GM19397 (cell line): ENCODE data around the gene SNAI3.

Experiments
- ATAC-seq: cut with Tn5 transposase; IDR thresholded peaks from one replicate; pipeline ENCODE4 v1.9.1; 2021; ENCODE audit warnings: mild to moderate bottlenecking, moderate library complexity; ENCODE audit not compliant: unreplicated experiment

SNAI3 gene

GRCh38 chr16:88706229-88706964 is 20.1 kb upstream of the SNAI3 start, which contains the start of the genes CTU2 and RNF166:
TSS of gene CTU2 (plus strand) at chr16:88706503. CDS start at chr16:88706531, 28 bp downstream.
TSS of gene RNF166 (minus strand) at chr16:88706408. CDS start at chr16:88706325, 83 bp downstream.
- ATAC-seq, result peak; percentile 64

GRCh38 chr16:88705801-88706228 is 19.5 kb upstream of the SNAI3 start:
- ATAC-seq, result peak; percentile 15

GRCh38 chr16:88705076-88705684 is 18.9 kb upstream of the SNAI3 start:
- no peak for ATAC-seq

DNA sequence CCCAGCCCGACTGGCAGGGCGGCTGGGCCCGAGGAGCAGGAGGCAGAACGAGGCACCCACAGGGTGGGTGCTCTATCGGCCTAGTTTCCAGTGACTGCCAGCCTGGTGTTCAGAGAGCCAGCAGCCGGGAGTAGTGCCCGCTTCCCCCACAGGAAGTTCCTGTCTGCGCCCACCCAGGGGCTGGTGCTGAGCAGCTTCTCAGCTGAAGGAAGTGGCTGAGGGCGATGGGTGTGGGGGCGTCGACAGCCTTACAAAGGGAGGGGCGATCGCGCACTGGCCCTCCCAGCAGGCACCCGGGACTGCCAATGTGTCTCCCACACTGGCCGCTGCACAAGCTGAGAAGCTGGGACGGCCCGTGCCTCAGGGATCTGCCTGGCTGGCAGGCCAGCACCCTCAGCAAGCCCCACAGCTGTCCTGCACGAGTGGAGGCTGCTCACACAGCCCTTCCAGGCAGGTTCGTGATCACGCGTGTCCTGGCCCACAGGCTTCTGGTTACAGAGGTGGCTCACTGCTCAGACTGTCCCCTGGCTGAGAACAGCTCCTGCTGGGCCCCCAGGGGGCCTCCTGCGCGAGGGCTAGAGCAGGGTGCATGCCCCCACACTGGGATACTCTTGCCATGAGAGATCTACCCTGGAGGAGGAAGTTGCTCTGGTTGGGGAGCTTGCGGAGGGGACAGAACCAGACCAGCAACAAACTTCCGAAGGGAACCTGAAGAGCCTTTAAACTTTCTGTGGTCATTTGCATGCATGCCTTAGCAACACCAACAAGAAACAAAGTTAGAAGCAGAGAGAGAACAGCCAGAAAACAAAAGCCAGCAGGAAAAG is 17.4 kb upstream of the SNAI3 start:
- no peak for ATAC-seq

- ATAC-seq, result no peak
These were observed 16.3 kb upstream of the SNAI3 start for GRCh38 chr16:88702371-88703210.

- no peak for ATAC-seq
These were observed 15.5 kb upstream of the SNAI3 start for GRCh38 chr16:88701581-88702370.

DNA sequence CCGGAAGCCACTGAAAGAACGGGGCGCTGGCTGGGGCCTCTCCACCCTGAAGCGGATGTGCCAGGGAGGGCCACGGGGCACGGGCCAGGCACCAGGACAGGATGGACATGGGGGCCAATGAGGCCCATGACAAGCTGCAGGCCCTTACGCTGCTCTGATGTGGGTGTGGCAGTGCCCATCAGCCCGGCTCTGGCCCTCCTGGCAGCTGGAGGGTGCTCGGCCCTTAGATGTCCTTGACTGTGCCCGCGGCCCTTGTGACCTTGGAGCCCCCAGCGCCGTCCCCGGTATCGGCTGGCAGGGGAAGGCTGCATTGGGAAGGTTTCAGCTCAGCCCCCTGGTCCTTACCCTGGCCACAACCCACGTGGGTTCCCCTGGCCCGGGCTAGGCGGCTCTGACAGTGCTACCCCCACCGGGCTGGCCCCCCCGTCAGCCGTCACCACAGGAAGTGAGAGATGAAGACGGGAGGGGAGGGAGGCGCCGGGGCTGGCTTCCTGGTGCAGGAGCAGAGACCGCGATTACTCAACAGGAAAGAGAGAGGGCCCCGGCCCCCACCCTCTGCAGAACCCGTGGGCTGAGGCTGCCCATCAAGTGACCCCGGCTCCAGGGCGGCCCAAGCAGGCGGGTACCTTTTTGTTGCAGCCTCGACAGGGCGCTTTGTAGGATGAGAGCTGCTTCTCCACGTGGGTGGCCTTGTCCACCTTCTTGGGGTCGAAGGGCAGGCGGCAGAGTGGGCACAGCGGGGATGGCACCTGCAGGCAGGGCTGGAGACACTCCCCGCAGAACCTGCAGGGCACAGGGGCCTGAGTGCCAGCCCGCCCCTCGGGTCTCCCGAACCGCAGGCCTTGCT is 14.6 kb upstream of the SNAI3 start:
- ATAC-seq, result peak; percentile 59

DNA sequence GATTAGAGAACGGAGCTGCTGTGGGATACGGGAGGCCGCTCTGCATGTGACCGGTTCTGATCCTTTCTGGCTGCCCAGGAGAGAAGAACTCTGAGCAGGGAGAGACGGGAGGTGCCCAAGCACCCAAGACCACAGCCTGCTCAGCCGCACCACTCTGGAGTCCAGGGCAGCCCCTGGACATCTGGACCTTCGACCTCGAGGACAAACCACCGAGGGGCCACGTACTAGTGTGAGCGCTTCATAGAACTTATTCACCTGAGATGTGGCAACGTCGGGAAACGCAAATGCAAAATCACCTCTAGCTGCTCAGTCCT is 14.0 kb upstream of the SNAI3 start:
- no peak for ATAC-seq

DNA sequence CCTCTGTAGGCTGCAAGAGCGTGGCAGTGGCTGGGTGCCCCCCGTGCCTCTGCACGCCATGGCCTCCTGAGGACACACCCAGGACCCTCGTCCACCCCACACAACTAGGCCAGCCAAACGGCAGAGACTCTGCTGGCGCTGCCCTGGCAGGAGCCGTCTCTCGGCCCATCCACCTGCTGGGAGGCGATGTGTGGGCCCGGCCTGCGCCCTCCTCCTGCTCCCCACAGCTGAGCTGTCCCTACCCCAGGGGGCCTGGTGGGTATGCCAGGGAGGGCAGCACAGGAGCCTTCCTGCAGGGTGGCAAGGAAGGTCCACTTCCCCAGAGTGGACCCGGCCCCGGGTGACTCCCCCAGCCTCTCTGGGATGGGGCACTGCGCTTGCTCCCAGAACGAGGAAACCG is 12.9 kb upstream of the SNAI3 start:
- ATAC-seq, result no peak

DNA sequence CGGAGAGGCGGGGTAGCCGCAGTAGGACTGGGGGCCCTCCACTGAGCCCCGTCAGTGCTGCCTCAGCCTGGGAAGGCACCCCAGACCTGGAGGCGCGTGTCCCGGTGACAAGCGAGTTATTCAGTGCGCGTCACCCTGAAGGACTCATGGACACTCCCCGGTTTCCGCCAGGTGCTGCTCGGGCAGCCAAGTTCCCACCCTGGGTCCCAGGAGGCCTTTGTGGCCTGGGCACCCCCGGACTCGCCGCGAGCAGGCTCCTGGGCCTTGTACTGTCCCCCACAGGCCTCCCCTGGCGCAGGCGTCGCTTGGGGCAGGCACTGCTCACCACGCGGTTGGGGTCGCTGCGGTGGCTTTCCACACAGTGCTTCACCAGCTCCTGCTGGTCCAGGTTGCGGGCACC is 12.3 kb upstream of the SNAI3 start:
- ATAC-seq, result no peak

GRCh38 chr16:88697831-88698615 is 11.7 kb upstream of the SNAI3 start:
- ATAC-seq, result no peak

GRCh38 chr16:88697116-88697830 is 11.0 kb upstream of the SNAI3 start:
- no peak for ATAC-seq

DNA sequence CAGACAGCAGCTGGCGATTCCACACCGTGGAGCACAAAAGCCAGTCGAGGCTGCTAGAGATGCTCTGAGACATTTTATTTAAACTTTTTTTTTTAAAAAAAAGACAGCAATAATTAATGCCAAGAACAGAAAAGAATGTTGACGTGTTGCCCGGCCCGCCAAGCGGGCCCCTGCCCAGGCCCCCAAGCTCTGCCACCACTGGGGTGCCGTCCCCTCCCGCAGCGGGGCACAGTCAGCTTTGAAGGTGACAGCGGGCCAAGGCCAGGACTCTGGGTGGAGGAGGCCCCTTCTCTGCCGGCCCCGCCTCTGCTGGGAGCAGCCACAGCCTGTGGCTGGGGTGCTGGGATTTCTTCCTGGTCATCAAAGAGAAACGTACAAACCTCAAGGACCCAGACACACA is 10.1 kb upstream of the SNAI3 start:
- ATAC-seq, result no peak

DNA sequence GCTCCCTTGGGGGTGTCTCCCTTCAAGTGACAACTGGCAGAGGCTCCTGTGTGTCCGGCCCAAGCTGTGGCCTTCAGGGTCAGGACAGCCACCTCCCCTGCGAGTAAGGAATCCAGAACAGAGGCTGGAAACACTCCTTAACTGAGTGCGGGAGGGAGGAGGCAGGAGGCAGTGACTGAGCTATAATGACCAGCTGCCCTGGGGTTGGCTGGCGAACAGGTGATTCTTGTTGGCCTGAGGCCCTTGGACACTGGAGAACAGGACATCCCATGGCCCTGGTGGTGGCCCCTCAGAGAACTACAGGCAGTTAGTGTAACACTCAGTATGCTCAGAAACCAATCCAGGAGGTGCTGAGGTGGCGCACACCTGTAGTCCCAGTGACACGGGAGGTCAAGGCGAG is 9.4 kb upstream of the SNAI3 start:
- ATAC-seq, result no peak

- ATAC-seq, result no peak
These were observed 8.9 kb upstream of the SNAI3 start for GRCh38 chr16:88695218-88695617.

DNA sequence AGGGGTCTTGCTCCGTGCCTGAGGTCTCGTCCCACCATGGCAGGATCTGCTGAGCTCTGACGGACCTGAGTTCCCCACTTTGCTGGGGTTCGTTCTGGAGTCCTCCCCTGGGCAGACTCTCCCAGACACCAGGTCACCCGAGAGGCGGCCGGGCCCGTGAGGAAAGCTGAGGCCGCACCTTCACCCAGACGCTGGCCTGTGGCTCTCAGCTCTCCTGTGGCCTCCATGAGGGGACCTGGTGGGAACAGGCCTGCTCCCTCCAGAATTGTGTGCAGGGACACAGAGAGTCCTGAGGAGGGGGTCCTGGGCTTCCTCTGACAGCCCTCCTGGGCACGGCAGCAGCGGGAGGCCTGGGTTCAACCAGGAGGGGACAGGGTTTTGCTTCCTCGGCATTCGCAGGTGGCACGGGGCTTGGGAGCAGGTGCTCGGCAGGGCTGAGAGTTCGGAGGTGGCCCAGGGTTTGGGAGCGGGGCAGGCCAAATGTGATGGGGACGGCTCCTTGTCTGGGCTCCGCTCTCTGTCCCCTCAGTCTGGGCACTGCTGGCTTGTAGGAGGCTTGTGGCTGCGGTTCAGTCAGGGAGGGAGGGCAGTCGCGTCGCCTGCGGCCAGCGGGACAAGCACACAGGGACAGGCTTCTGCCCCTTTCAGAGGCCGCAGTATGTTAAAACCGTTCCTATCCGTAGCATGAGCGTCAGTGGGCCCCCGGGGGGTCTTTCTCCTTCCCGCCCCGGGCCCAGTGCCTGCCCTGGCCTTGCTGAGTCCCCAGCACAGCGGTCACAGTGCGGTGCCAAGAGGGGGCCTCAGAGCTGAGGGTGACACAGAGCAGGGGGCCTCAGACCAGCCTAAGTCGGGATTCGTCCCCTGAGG is 8.1 kb upstream of the SNAI3 start:
- ATAC-seq, result no peak
